Stimulated activated CD8-positive, alpha-beta memory T cell treated with anti-CD3 and anti-CD28 coated beads, Interleukin-15, amount 100 ng/mL, for 24 hours (primary cell): ENCODE measurements around the gene OLFM1.

Experiments
- DNase-seq: peaks from one replicate; pipeline ENCODE4 v3.0.0-alpha.2; 2020; ENCODE audit warnings: low read depth

The OLFM1 gene

GRCh38 chr9:135087489-135087792 lies at the start of gene OLFM1:
Gene OLFM1, plus strand, starts transcription at chr9:135087668. Its CDS starts 322 bp downstream, at chr9:135087990.
- no peak for DNase-seq

DNA sequence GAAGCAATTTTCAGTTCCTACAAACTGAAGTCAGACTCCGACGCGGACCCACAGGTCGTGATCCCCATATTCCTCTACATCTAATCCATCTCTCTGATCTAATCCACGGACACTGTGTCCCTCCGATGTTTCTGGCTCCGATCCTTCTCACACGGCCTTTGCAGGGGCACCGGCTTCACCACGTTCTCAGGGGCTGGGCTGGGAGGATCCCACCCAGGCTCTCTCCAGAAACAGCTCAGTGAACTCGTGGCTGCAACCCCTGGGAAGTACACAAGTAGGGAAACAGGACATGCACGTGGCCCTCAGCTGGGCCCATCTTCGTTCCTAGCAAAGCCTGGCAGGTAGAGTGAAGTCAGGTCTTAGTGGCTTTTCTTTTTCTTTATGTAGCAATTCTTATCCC lies 49.1 kb upstream of the OLFM1 start:
- no peak for DNase-seq

DNA sequence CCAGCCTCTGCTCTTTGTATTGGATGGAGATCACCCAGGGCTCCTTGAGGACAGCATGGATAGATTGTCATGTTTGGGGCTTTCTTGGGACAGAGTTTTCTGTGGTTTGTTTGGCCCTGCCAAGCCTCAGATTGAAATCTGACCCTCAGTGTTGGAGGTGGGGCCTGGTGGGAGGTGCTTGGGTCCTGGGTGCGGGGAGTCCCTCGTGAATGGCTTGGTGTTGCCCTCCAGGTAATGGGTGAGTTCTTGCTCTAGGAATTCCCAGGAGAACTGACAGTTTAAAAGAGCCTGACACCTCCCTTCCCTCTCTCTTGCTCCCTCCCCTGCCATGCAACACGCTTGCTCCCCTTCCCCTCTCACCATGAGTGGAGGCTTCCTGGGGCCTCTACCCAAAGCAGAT lies 48.6 kb upstream of the OLFM1 start:
- DNase-seq, result no peak

GRCh38 chr9:135039266-135039870 lies 48.1 kb upstream of the OLFM1 start:
- no peak for DNase-seq

- no peak for DNase-seq
Measured at GRCh38 chr9:135039916-135040645, 47.4 kb upstream of the OLFM1 start.

DNA sequence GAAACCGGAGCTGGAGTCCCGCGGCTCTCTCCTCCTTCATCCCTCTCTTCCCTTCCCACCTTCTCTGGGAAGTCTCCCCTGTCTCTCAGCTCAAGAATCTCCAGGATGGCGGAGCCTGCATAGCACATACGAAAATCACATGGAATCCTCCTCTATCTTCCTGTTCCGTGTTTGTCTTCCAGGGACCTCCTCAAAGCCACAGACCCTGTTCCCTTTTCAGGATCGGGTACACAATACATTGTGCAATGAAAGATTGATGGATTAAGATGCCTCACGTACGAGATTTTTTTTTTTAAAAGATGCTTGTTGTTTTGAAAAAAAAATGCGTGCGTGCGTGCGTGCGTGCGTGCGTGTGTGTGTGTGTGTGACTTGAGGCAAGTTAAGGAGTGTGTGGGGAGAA lies 46.6 kb upstream of the OLFM1 start:
- no peak for DNase-seq

GRCh38 chr9:135043345-135043744 lies 44.1 kb upstream of the OLFM1 start:
- no peak for DNase-seq

DNA sequence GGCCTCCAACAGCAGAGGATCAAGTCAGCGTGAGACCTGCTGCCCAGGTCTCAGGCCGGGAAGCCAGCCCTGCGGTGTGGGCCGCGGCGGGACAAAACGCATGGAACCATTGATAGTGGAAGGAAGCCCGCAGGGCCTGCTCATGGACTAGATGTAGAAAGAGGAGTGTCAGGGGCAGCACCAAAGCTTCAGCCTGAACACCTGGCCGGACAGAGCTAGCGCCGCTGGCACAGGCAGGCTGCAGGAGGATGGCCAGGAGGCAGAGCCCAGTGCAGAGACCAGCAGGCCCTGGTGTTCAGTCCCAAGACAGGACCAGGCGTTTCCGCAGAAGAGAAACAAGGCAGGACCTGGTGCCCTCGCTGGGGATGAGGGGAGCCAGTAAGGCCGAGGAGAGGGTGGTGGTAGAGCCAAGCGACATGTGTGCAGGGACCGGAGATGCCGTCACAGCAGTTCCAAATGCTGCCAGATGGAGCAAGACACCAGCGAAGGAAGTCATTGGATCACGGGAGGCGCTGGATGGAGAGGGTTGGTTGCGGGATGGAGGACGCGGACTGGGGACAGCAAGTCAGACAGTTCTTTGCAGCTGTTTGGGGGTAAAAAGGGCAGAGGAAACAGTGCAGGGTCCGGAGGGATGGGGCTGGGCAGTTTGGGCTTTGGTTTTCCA lies 42.1 kb upstream of the OLFM1 start:
- DNase-seq, result no peak

DNA sequence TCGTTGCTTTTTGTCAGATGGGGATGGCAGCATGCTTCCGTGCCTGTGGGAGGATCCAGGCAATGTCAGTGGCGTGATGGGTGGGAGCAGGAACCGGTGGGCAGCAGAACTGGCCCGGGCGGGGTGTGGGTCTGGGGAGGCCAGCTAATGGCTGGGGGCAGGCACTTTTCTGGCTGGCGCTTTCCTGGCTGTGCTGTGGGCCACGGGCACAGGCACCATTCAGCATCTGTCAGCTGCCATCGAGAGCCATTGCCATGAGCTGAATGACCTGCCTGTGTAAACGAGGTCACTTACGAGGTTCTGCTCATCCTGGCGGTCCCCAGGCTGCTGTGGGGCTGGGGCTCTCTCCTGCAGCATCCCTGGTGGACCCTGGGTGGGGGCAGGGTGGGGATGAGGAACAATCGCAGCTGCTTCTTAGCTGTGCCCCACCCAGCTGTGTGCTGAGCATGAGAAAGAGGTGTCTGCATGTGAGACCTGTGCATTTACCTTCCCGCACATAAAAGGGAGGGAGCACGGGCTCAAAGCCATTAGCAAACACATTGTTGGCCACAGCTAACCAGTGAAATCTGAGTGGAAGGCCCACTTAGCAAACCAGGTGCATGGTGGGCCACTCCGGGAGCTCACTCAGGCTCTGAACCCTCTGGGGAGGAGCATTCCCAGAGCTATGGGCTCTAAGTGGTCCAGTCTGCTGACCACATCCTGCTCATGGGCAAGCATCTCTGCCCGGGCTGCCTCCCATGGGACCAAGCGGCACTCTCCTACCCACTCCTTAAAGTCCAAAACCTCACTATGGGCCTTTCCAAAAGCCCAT lies 41.3 kb upstream of the OLFM1 start:
- DNase-seq, result no peak

GRCh38 chr9:135046739-135047350 lies 40.6 kb upstream of the OLFM1 start:
- no peak for DNase-seq

- DNase-seq, result no peak
Measured at GRCh38 chr9:135047521-135047920, 39.9 kb upstream of the OLFM1 start.

DNA sequence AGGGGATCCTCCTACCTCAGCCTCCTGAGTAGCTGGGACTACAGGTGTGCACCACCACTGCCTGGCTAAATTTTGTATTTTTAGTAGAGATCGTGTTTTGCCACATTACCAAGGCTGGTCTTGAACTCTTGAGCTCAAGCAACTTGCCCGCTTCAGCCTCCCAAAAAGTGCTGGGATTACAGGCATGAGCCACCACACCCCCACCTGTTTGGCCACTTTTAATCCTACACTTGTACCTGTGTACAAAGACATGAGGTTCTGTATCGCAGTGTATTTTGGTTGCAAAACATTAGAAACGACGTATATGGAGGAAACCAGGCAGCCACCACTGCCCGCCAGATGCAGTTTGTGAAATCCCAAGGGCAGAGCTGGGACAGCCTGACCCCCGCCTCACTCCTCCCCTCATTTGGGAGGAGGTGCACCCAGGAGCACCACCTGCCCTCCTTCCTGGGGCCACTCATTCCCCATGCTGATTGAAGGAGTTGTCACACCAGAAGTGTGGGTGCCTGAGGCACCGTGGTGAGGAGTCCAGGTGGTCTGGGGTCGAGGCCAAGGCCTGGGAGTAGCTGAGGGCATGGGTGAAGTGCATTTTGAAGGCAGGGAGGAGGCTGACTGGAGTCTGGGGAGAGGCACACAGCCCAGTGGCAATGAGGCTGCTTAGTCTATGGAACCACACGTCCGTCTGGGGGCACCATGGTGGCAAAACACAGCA lies 39.3 kb upstream of the OLFM1 start:
- DNase-seq, result no peak

- DNase-seq, result no peak
Measured at GRCh38 chr9:135048758-135049444, 38.6 kb upstream of the OLFM1 start.

DNA sequence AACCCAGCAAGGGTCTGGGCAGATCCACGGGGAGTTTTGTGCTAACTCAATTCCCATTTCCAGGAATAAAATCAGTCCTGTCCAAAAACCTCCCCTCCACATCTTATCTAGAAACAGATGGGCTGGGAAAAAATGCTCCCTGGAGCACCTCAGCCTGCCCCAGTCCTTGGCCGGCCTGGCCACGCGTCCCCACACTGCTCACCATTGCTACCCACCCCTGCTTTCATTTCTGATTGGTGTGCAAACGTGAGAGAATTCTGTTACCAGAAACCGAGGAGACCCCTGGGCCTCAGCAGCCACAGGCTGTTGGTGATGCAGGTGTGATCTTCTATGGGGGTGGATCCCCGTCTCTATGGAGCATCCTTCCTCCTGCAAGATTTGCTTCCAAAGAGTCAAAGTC lies 38.0 kb upstream of the OLFM1 start:
- DNase-seq, result no peak

DNA sequence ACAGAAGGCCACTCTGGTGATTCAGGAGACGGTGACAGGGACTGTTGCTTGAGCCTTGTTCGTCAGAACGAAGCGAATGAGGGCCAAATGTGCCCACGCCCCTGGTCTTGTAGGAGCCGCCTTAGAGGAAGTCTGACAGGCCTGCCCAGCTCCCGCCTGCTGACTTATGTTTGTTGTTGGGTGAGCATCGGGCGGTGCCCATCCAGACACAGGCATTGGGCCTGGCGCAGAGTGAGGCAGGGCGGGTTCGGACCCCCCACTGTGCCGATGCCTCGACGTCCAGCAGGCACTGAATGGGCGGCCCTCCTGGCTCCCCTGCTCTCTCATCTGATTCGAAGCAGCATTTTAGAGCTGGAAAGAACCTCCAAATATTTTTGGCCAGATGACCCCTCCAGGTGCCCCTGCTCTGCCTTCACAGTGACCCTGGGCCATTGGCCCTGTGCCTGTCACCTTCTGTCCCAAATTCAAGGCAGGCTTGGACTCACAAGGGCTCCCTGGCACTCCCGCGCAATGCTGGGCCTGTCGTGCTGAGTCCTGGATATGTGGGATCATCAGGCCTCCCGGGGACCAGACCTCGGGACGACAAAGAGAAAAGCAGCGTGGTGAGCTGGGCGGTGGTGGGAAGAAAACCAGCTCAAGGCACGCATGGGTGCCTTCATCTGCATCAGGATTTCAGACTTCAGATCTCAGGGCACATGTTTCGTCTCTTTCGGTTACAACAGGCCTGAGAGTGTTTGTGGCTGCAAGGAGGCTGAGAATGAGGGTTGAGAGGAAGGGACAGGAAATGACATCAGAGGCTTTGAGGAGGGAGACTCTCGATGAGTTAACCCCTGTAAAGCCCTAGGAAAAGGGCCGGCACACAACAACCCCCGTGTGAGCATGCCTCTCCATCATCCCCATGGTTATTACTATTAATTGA lies 37.1 kb upstream of the OLFM1 start:
- no peak for DNase-seq

DNA sequence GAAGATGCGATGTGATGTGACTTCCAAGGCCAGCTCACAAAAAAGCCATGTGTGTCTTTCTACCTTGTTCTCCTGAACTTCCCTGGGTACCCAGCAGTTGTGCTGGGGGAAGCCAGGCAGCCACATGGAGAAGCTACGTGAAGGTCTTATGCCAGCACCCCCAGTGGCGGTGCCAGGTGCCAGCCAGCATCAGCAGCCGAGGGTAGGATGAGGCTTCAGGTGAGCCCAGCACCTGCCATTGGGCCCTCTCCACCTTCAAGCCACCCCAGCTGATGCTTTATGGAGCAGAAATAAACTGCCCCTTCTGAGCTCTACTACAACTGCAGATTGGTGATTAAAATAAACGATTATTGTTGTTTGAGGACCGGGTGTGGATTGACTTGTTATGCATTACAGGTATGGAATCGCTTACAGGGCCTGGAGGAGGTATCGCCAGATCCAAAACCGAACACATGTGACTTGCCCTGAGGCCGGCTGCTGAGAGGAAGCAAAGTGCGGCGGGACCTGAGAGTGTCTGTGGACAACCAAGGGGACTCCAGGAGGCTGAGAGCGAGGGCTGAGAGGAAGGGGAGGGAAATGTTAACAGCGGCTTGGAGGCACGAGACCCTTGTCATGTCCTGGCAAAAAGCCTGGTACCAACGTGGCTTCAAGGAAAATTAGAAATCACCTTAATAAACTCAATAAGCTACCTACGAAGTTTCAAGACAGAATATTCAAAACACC lies 36.0 kb upstream of the OLFM1 start:
- no peak for DNase-seq

DNA sequence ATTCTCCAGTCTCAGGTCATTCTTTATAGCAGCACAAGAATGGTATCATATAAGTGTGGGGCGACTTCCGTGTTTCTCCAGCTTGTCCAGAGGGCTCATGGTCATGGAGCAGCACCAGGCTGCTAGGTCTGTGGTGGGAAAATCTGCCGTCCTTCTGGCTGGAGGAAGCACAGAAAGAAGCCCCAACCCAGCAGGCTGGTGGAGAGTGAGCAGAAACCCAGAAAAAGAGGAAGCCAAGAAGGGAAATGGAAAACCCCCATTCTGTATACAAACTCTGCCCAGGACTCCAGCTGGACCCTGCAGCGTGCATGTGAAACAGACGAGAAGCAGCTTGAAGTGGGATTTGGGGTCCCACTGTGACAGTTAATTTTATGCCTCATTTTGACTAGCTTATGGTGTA lies 34.3 kb upstream of the OLFM1 start:
- no peak for DNase-seq

- DNase-seq, result no peak
Measured at GRCh38 chr9:135055181-135055580, 32.3 kb upstream of the OLFM1 start.

- no peak for DNase-seq
Measured at GRCh38 chr9:135056541-135056940, 30.9 kb upstream of the OLFM1 start.
